NAMALWA (cell line): ENCODE data around the gene RSAD2.
"Not testable (repeated sequence)": the region's sequence is repeated elsewhere in the genome, so short reads cannot be mapped to it uniquely, and the experiment has no call there.

Source experiments
- DNase-seq: peaks from one replicate; pipeline ENCODE4 v3.0.0-alpha.2; 2015; ENCODE audit warnings: low spot score

The RSAD2 gene

GRCh38 chr2:6877402-6878304 lies at the start of gene RSAD2:
Gene RSAD2 (plus strand): TSS chr2:6877777. CDS start chr2:6877801, 24 bp downstream.
- DNase-seq: peak; percentile 34

- peak; percentile 55 for DNase-seq
Measured at GRCh38 chr2:6828299-6828584, 49.3 kb upstream of the RSAD2 start.

GRCh38 chr2:6831229-6831628 lies 46.3 kb upstream of the RSAD2 start:
- no peak for DNase-seq

GRCh38 chr2:6832596-6833299 lies 44.8 kb upstream of the RSAD2 start:
- no peak for DNase-seq

GRCh38 chr2:6833300-6833604 lies 44.3 kb upstream of the RSAD2 start:
- DNase-seq: no peak

- DNase-seq: no peak
Measured at GRCh38 chr2:6834163-6834562, 43.4 kb upstream of the RSAD2 start.

- no peak for DNase-seq
Measured at GRCh38 chr2:6835467-6835866, 42.1 kb upstream of the RSAD2 start.

- DNase-seq: no peak
Measured at GRCh38 chr2:6838673-6839319, 38.8 kb upstream of the RSAD2 start.

- DNase-seq: no peak
Measured at GRCh38 chr2:6841537-6842287, 35.9 kb upstream of the RSAD2 start.

GRCh38 chr2:6845312-6845711 lies 32.3 kb upstream of the RSAD2 start:
- DNase-seq: no peak

GRCh38 chr2:6845903-6846302 lies 31.7 kb upstream of the RSAD2 start:
- peak; percentile 17 for DNase-seq

- DNase-seq: no peak
Measured at GRCh38 chr2:6846540-6846939, 31.0 kb upstream of the RSAD2 start.

GRCh38 chr2:6846967-6847681 lies 30.5 kb upstream of the RSAD2 start:
- DNase-seq: no peak

GRCh38 chr2:6852195-6852594 lies 25.4 kb upstream of the RSAD2 start:
- no peak for DNase-seq

- DNase-seq: no peak
Measured at GRCh38 chr2:6854416-6854815, 23.2 kb upstream of the RSAD2 start.

GRCh38 chr2:6855860-6856547 lies 21.6 kb upstream of the RSAD2 start:
- no peak for DNase-seq

- no peak for DNase-seq
Measured at GRCh38 chr2:6856548-6856920, 21.0 kb upstream of the RSAD2 start.

GRCh38 chr2:6858466-6859027 lies 19.0 kb upstream of the RSAD2 start:
- DNase-seq: not testable (repeated sequence)

GRCh38 chr2:6860296-6860695 lies 17.3 kb upstream of the RSAD2 start:
- no peak for DNase-seq

GRCh38 chr2:6863792-6864191 lies 13.8 kb upstream of the RSAD2 start:
- no peak for DNase-seq

GRCh38 chr2:6864231-6864754 lies 13.3 kb upstream of the RSAD2 start:
- no peak for DNase-seq
